HepG2 (cell line): ENCODE data around the gene KCNE2. TPM values are rescaled to one million over a fixed set of nuclear protein-coding genes. Genes with fewer than 3 reads are reported as not detected.

Experiments
- CREM ChIP-seq, 2 experiments: sonication (generic) in 1 of 2; formaldehyde crosslinking in 1 of 2; IDR thresholded peaks; 2 replicates each; pipeline versions ENCODE4 v1.4.0 to v1.6.1; 2016 to 2020; ENCODE audit warnings: antibody characterized with exemption in 1 of 2, mild to moderate bottlenecking in 1 of 2, missing genetic modification reagents in 1 of 2
- GATAD2A ChIP-seq: IDR thresholded peaks from 2 replicates; pipeline ENCODE4 v1.6.1; 2016
- GTF3A ChIP-seq: sonication (generic); formaldehyde crosslinking; conservative IDR thresholded peaks from 2 replicates; pipeline ENCODE4 v1.4.0; 2020; ENCODE audit warnings: mild to moderate bottlenecking, missing genetic modification reagents
- JUND ChIP-seq: sonication (generic); formaldehyde crosslinking; IDR thresholded peaks from 2 replicates; pipeline ENCODE4 v1.8.0; 2022; ENCODE audit warnings: mild to moderate bottlenecking, missing genetic modification reagents
- KDM6A ChIP-seq: IDR thresholded peaks from 2 replicates; pipeline ENCODE4 v1.6.1; 2016; ENCODE audit warnings: low read depth
- MIXL1 ChIP-seq: IDR thresholded peaks from 2 replicates; pipeline ENCODE4 v1.6.1; 2016
- NFATC3 ChIP-seq: sonication (generic); formaldehyde crosslinking; IDR thresholded peaks from 2 replicates; pipeline ENCODE4 v1.5.1; 2020; ENCODE audit warnings: mild to moderate bottlenecking, missing genetic modification reagents
- NFE2 ChIP-seq: sonication (generic); formaldehyde crosslinking; IDR thresholded peaks from 2 replicates; pipeline ENCODE4 v1.4.0; 2020; ENCODE audit warnings: missing genetic modification reagents
- NPAS2 ChIP-seq: sonication (generic); formaldehyde crosslinking; IDR thresholded peaks from 2 replicates; pipeline ENCODE4 v1.8.0; 2022; ENCODE audit warnings: mild to moderate bottlenecking, missing genetic modification reagents, borderline replicate concordance
- NR2F6 ChIP-seq, 2 experiments: IDR thresholded peaks; 2 replicates each; pipeline ENCODE4 v1.6.1; 2016; ENCODE audit warnings: antibody characterized with exemption in 1 of 2, mild to moderate bottlenecking in 1 of 2
- PHF21A ChIP-seq: sonication (generic); formaldehyde crosslinking; IDR thresholded peaks from 2 replicates; pipeline ENCODE4 v1.5.0; 2020; ENCODE audit warnings: mild to moderate bottlenecking, missing genetic modification reagents
- TBX3 ChIP-seq: fragments of 450-650 bp; IDR thresholded peaks from 2 replicates; pipeline ENCODE4 v1.6.1; 2017; ENCODE audit warnings: antibody characterized with exemption, mild to moderate bottlenecking, inconsistent platforms, borderline replicate concordance
- TP53 ChIP-seq: sonication (generic); formaldehyde crosslinking; conservative IDR thresholded peaks from 2 replicates; pipeline ENCODE4 v1.4.0; 2020; ENCODE audit warnings: missing genetic modification reagents
- TRIM24 ChIP-seq: sonication (generic); formaldehyde crosslinking; IDR thresholded peaks from 2 replicates; pipeline ENCODE4 v1.8.0; 2022; ENCODE audit warnings: mild to moderate bottlenecking, missing genetic modification reagents
- TSC22D2 ChIP-seq: sonication (generic); formaldehyde crosslinking; IDR thresholded peaks from 2 replicates; pipeline ENCODE4 v1.5.1; 2020; ENCODE audit warnings: missing genetic modification reagents, mild to moderate bottlenecking, borderline replicate concordance
- ZC3H4 ChIP-seq: sonication (generic); formaldehyde crosslinking; IDR thresholded peaks from 2 replicates; pipeline ENCODE4 v1.4.0; 2020; ENCODE audit warnings: missing genetic modification reagents, borderline replicate concordance
- ZFYVE20 ChIP-seq: sonication (generic); formaldehyde crosslinking; IDR thresholded peaks from 2 replicates; pipeline ENCODE4 v1.8.0; 2023; ENCODE audit warnings: low read depth, mild to moderate bottlenecking, moderate library complexity, missing genetic modification reagents, borderline replicate concordance
- ZNF432 ChIP-seq: sonication (generic); formaldehyde crosslinking; IDR thresholded peaks from 2 replicates; pipeline ENCODE4 v1.5.0; 2020; ENCODE audit warnings: missing genetic modification reagents, mild to moderate bottlenecking, borderline replicate concordance
- ZNF563 ChIP-seq: sonication (generic); formaldehyde crosslinking; IDR thresholded peaks from 2 replicates; pipeline ENCODE4 v1.8.0; 2022; ENCODE audit warnings: mild to moderate bottlenecking, moderate library complexity, missing genetic modification reagents
- ZNF569 ChIP-seq: sonication (generic); formaldehyde crosslinking; IDR thresholded peaks from 2 replicates; pipeline ENCODE4 v1.5.0; 2020; ENCODE audit warnings: mild to moderate bottlenecking, missing genetic modification reagents, moderate library complexity, borderline replicate concordance
- polyA plus RNA-seq, 8 experiments: library from polyadenylated mRNA; depleted of rRNA in 3 of 8; stranded (reverse) in 7 of 8; unstranded in 1 of 8; fragments of >200 nt; fragmentation: Illumina TruSeq in 4 of 8; extraction: Trizol in 4 of 8; gene quantifications; 2 replicates each; pipeline versions ENCODE4 v1.2.1 to v1.2.3, GENCODE V29; 2011 to 2016; ENCODE audit warnings: low read depth in 4 of 8, missing spikeins in 1 of 8, mixed read lengths in 1 of 8; ENCODE audit not compliant: insufficient read depth in 1 of 8
- total RNA-seq, 5 experiments: library from RNA; depleted of rRNA; stranded (reverse); fragments of >200 nt; fragmentation: Illumina TruSeq; extraction: Trizol; gene quantifications; 2 replicates each; pipeline ENCODE4 v1.2.3, GENCODE V29; 2016; ENCODE audit warnings: low read depth in 1 of 5
- TF ChIP-seq, protein P1 (sequence below): sonication (generic); formaldehyde crosslinking; IDR thresholded peaks from 2 replicates; pipeline ENCODE4 v1.5.0; 2020; ENCODE audit warnings: missing genetic modification reagents, mild to moderate bottlenecking, borderline replicate concordance
- TF ChIP-seq, protein P2 (sequence below): sonication (generic); formaldehyde crosslinking; IDR thresholded peaks from 2 replicates; pipeline ENCODE4 v1.4.0; 2020; ENCODE audit warnings: mild to moderate bottlenecking, low read depth, missing genetic modification reagents
- TF ChIP-seq, protein P3 (sequence below): sonication (generic); formaldehyde crosslinking; IDR thresholded peaks from 2 replicates; pipeline ENCODE4 v1.4.0; 2020; ENCODE audit warnings: missing genetic modification reagents, borderline replicate concordance
- TF ChIP-seq, protein P4 (sequence below): sonication (generic); formaldehyde crosslinking; IDR thresholded peaks from 2 replicates; pipeline ENCODE4 v1.4.0; 2020; ENCODE audit warnings: mild to moderate bottlenecking, missing genetic modification reagents
- TF ChIP-seq, protein P5 (sequence below): IDR thresholded peaks from 2 replicates; pipeline ENCODE4 v1.6.1; 2018; ENCODE audit warnings: missing genetic modification reagents

KCNE2 gene
- total and polyA plus RNA-seq, 2 of the 13 experiments (the other 11 are each of a cell fraction or from before 2014, with no cell fraction given), result not detected

DNA sequence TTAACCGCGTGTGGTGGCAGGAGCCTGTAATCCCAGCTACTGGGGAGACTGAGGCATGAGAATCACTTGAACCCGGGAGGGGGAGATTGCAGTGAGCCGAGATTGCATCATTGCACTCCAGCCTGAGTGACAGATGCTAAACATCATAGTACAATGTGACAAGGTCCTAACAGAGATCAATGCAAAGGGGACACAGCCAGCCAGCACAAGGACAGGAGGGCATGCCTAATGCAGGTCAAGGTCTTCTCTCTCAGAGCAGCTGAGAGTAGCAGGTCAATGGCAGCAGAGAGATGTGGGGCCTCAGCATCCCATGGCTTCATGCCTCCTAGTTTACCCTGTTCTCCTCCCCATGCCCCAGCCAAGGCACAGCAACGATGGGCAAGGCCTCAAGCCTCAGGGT lies 8.5 kb downstream of the KCNE2 start (continued):
- TF ChIP-seq, protein P1, sequence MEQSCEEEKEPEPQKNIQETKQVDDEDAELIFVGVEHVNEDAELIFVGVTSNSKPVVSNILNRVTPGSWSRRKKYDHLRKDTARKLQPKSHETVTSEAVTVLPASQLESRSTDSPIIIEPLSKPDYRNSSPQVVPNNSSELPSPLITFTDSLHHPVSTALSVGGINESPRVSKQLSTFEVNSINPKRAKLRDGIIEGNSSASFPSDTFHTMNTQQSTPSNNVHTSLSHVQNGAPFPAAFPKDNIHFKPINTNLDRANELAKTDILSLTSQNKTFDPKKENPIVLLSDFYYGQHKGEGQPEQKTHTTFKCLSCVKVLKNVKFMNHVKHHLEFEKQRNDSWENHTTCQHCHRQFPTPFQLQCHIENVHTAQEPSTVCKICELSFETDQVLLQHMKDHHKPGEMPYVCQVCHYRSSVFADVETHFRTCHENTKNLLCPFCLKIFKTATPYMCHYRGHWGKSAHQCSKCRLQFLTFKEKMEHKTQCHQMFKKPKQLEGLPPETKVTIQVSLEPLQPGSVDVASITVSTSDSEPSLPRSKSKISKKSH (CRISPR knock-in tag), result no peak
- no peak for TF ChIP-seq PHF21A (CRISPR knock-in tag)
- 0 out of 2 replicates have a peak, but pooled peaks have one; percentile 62 for TF ChIP-seq TSC22D2 (CRISPR knock-in tag)
- no peak for TF ChIP-seq ZC3H4 (CRISPR knock-in tag)
- TF ChIP-seq MIXL1, result peak; percentile 84
- no peak for TF ChIP-seq ZFYVE20 (CRISPR knock-in tag)
- TF ChIP-seq, protein P2, sequence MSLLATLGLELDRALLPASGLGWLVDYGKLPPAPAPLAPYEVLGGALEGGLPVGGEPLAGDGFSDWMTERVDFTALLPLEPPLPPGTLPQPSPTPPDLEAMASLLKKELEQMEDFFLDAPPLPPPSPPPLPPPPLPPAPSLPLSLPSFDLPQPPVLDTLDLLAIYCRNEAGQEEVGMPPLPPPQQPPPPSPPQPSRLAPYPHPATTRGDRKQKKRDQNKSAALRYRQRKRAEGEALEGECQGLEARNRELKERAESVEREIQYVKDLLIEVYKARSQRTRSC (CRISPR knock-in tag), result 0 out of 2 replicates have a peak, but pooled peaks have one; percentile 37
- no peak for TF ChIP-seq TP53 (CRISPR knock-in tag)
- TF ChIP-seq ZNF569 (CRISPR knock-in tag), result no peak
- TF ChIP-seq, protein P3, sequence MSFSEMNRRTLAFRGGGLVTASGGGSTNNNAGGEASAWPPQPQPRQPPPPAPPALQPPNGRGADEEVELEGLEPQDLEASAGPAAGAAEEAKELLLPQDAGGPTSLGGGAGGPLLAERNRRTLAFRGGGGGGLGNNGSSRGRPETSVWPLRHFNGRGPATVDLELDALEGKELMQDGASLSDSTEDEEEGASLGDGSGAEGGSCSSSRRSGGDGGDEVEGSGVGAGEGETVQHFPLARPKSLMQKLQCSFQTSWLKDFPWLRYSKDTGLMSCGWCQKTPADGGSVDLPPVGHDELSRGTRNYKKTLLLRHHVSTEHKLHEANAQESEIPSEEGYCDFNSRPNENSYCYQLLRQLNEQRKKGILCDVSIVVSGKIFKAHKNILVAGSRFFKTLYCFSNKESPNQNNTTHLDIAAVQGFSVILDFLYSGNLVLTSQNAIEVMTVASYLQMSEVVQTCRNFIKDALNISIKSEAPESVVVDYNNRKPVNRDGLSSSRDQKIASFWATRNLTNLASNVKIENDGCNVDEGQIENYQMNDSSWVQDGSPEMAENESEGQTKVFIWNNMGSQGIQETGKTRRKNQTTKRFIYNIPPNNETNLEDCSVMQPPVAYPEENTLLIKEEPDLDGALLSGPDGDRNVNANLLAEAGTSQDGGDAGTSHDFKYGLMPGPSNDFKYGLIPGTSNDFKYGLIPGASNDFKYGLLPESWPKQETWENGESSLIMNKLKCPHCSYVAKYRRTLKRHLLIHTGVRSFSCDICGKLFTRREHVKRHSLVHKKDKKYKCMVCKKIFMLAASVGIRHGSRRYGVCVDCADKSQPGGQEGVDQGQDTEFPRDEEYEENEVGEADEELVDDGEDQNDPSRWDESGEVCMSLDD (CRISPR knock-in tag), result no peak
- TF ChIP-seq GTF3A (CRISPR knock-in tag), result no peak
- peak; percentile 94 for TF ChIP-seq NR2F6 (IDR thresholded peaks at IDR 0.05)
- TF ChIP-seq NR2F6 (CRISPR knock-in tag; IDR thresholded peaks at IDR 0.05), result peak; percentile 97
- no peak for TF ChIP-seq ZNF563
- no peak for TF ChIP-seq ZNF432 (CRISPR knock-in tag)
- no peak for TF ChIP-seq NFATC3 (CRISPR knock-in tag)
- TF ChIP-seq KDM6A (CRISPR knock-in tag), result peak; percentile 77
- 0 out of 2 replicates have a peak, but pooled peaks have one; percentile 22 for TF ChIP-seq TRIM24
- TF ChIP-seq NPAS2 (CRISPR knock-in tag), result no peak
- TF ChIP-seq NFE2, result no peak
- TF ChIP-seq TBX3, result no peak
- peak; percentile 77 for TF ChIP-seq JUND (CRISPR knock-in tag)
- peak; percentile 39; the same call in 1 of the 2 replicates for TF ChIP-seq CREM (IDR thresholded peaks at IDR 0.05)
- TF ChIP-seq CREM (CRISPR knock-in tag; IDR thresholded peaks at IDR 0.05), result no peak
- TF ChIP-seq, protein P4, sequence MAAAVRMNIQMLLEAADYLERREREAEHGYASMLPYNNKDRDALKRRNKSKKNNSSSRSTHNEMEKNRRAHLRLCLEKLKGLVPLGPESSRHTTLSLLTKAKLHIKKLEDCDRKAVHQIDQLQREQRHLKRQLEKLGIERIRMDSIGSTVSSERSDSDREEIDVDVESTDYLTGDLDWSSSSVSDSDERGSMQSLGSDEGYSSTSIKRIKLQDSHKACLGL, result no peak
- TF ChIP-seq, protein P5, sequence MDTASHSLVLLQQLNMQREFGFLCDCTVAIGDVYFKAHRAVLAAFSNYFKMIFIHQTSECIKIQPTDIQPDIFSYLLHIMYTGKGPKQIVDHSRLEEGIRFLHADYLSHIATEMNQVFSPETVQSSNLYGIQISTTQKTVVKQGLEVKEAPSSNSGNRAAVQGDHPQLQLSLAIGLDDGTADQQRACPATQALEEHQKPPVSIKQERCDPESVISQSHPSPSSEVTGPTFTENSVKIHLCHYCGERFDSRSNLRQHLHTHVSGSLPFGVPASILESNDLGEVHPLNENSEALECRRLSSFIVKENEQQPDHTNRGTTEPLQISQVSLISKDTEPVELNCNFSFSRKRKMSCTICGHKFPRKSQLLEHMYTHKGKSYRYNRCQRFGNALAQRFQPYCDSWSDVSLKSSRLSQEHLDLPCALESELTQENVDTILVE (CRISPR knock-in tag), result 0 out of 2 replicates have a peak, but pooled peaks have one; percentile 38
- TF ChIP-seq GATAD2A (CRISPR knock-in tag), result peak; percentile 90
